NT2/D1 (cell line): ENCODE measurements around the gene HK1.

Experiments
- SUZ12 ChIP-seq: IDR thresholded peaks from 2 replicates; pipeline ENCODE4 v1.6.1; 2011; ENCODE audit not compliant: insufficient read length, insufficient read depth; ENCODE audit errors: extremely low read depth
- ZNF274 ChIP-seq: IDR thresholded peaks from 2 replicates; pipeline ENCODE4 v1.6.1; 2011; ENCODE audit warnings: mild to moderate bottlenecking, low read depth, low read length

DNA sequence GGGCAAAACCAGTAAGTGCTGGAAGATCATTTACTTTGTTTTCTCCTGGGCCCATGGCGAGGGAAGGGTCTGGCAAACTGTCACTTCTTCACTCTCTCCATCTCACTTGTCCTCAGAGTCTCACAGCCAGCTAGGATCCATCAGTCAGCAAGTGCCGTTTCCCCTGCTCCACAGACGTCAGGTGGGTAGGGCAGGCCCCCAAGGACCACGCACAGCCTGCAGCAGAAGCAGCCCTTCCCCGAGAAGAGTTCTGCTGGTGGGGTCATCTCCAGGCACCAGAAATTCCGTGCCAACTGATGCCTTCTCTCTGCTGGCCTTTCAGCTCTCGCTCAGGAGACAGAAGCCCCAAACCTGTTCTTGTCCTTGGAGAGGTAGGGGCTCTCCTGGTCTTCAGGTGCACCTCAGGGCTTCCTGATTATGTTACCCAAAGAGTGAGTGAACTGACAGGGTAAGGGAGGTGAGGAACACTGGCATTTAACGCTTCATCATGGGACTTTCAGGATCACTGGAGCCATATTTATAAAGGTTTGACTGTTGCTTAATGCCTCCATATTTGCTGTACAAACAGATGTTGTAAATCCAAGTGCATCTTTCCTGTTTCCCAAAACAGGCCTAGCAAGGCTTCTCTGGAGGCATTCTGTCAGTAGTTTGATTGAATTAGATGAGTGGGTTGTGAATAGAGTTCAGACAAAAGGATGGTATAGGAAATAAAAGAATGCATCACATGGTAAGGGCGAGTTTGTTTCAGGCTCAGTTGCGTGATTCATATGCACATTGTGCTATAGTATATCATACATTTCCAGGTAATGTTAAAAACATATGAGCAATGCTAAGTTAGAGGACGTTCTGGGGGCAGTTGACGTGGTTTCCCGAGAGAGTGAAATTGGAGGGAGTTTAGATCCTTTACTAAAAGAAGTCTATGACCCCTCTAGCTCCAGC is 159.3 kb downstream of the HK1 start:
- no peak for TF ChIP-seq ZNF274
- TF ChIP-seq SUZ12: no peak
